EH (cell line): Measurements from ENCODE around the gene TPRG1L.
"Not testable (repeated sequence)": the region's sequence is repeated elsewhere in the genome, so short reads cannot be mapped to it uniquely, and the experiment has no call there.

Experiments used
- DNase-seq: peaks from one replicate; pipeline ENCODE4 v3.0.0-alpha.2; 2015; ENCODE audit warnings: low read depth

TPRG1L gene

GRCh38 chr1:3609016-3609768, 15.6 kb upstream of the TPRG1L start:
- DNase-seq, result no peak

- DNase-seq, result no peak
Observed at GRCh38 chr1:3609769-3610526, 14.9 kb upstream of the TPRG1L start.

GRCh38 chr1:3610527-3611169, 14.2 kb upstream of the TPRG1L start:
- peak; percentile 10 for DNase-seq

- peak; percentile 55 for DNase-seq
Observed at GRCh38 chr1:3611170-3612019, 13.4 kb upstream of the TPRG1L start, which contains the start of gene MEGF6. Gene MEGF6, minus strand, starts transcription at chr1:3611508. Its CDS starts 240 bp downstream, at chr1:3611268.

- no peak for DNase-seq
Observed at GRCh38 chr1:3612123-3612522, 12.7 kb upstream of the TPRG1L start.

- peak; percentile 25 for DNase-seq
Observed at GRCh38 chr1:3614755-3615742, 9.8 kb upstream of the TPRG1L start.

GRCh38 chr1:3616861-3617260, 8.0 kb upstream of the TPRG1L start:
- no peak for DNase-seq

- DNase-seq, result no peak
Observed at GRCh38 chr1:3617806-3618345, 6.9 kb upstream of the TPRG1L start.

- DNase-seq, result no peak
Observed at GRCh38 chr1:3618531-3618880, 6.3 kb upstream of the TPRG1L start.

- DNase-seq, result peak; percentile 78
Observed at GRCh38 chr1:3618881-3619671, 5.7 kb upstream of the TPRG1L start.

- DNase-seq, result no peak
Observed at GRCh38 chr1:3620708-3621107, 4.1 kb upstream of the TPRG1L start.

GRCh38 chr1:3621151-3621671, 3.6 kb upstream of the TPRG1L start:
- peak; percentile 61 for DNase-seq

- not testable (repeated sequence) for DNase-seq
Observed at GRCh38 chr1:3622102-3622501, 2.7 kb upstream of the TPRG1L start.

GRCh38 chr1:3623441-3624199, 1.2 kb upstream of the TPRG1L start:
- no peak for DNase-seq

- DNase-seq, result peak; percentile 47
Observed at GRCh38 chr1:3625151-3625907, 514 bp downstream of the TPRG1L start.

GRCh38 chr1:3626025-3626424, 1.2 kb downstream of the TPRG1L start:
- DNase-seq, result no peak

GRCh38 chr1:3627515-3628253, 2.9 kb downstream of the TPRG1L start:
- no peak for DNase-seq
